ENCODE data around the gene POPDC2.

The POPDC2 gene

DNA sequence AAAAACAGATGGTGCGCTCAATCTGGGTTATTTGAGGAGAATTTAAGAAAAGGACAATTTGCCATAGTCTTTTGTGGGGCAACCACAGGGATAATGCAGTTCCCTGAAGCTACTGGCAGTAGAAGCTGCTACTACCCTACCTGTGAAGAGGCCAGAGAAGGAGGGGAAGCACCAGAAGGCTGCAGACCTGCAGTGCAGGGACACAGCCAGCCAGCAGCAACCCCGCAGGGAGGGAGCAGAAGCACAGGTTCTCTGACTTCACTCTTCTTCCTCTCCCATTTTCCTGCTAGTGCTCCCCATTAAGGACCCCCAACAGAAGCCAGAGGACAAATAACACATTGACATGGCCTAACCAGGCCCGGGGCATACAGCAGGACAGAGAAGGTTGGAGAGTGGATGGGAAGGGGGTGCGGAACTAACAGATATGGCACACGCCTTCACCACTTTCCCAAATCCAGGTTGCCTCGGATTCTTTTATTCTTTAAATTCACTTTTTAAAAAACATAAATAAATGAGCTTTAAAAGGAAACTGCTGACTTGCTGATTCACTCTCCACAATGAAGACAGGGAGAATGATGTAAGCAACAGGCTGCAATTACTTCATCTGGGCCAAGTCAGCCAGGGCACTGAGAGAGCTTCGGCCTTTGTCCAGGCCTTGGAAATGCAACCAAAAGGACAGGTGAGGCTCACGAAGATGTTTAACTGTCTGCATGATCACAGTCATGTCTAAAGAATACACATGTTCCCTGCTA, 30.1 kb downstream of the POPDC2 start:
- peak; percentile 56 for ATAC-seq
- TF ChIP-seq ZFP3 (CRISPR knock-in tag; IDR thresholded peaks at IDR 0.05): no peak
- TF ChIP-seq ZC3H10 (CRISPR knock-in tag; IDR thresholded peaks at IDR 0.05): no peak
- TF ChIP-seq, protein P1, sequence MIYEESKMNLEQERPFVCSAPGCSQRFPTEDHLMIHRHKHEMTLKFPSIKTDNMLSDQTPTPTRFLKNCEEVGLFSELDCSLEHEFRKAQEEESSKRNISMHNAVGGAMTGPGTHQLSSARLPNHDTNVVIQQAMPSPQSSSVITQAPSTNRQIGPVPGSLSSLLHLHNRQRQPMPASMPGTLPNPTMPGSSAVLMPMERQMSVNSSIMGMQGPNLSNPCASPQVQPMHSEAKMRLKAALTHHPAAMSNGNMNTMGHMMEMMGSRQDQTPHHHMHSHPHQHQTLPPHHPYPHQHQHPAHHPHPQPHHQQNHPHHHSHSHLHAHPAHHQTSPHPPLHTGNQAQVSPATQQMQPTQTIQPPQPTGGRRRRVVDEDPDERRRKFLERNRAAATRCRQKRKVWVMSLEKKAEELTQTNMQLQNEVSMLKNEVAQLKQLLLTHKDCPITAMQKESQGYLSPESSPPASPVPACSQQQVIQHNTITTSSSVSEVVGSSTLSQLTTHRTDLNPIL (CRISPR knock-in tag; IDR thresholded peaks at IDR 0.05; ENCODE audit: low read depth): no peak
- no peak for TF ChIP-seq TOX (CRISPR knock-in tag; IDR thresholded peaks at IDR 0.05; ENCODE audit: borderline replicate concordance)
- TF ChIP-seq ZNF565 (CRISPR knock-in tag; conservative IDR thresholded peaks at IDR 0.05; ENCODE audit: low read depth): no peak
- TF ChIP-seq ZNF8 (CRISPR knock-in tag; IDR thresholded peaks at IDR 0.05): no peak

GRCh38 chr3:119628816-119629445, 31.5 kb downstream of the POPDC2 start:
- TF ChIP-seq ZFP30 (CRISPR knock-in tag; IDR thresholded peaks at IDR 0.05) (no peak), TOX (CRISPR knock-in tag; IDR thresholded peaks at IDR 0.05; ENCODE audit: borderline replicate concordance) (no peak), SNAI2 (CRISPR knock-in tag; IDR thresholded peaks at IDR 0.05) (no peak), GLIS3 (CRISPR knock-in tag; IDR thresholded peaks at IDR 0.05) (no peak)
- TF ChIP-seq, protein P2, sequence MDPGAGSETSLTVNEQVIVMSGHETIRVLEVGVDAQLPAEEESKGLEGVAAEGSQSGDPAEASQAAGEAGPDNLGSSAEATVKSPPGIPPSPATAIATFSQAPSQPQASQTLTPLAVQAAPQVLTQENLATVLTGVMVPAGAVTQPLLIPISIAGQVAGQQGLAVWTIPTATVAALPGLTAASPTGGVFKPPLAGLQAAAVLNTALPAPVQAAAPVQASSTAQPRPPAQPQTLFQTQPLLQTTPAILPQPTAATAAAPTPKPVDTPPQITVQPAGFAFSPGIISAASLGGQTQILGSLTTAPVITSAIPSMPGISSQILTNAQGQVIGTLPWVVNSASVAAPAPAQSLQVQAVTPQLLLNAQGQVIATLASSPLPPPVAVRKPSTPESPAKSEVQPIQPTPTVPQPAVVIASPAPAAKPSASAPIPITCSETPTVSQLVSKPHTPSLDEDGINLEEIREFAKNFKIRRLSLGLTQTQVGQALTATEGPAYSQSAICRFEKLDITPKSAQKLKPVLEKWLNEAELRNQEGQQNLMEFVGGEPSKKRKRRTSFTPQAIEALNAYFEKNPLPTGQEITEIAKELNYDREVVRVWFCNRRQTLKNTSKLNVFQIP (CRISPR knock-in tag; IDR thresholded peaks at IDR 0.05; ENCODE audit: borderline replicate concordance, low read depth): no peak
- ATAC-seq: no peak

DNA sequence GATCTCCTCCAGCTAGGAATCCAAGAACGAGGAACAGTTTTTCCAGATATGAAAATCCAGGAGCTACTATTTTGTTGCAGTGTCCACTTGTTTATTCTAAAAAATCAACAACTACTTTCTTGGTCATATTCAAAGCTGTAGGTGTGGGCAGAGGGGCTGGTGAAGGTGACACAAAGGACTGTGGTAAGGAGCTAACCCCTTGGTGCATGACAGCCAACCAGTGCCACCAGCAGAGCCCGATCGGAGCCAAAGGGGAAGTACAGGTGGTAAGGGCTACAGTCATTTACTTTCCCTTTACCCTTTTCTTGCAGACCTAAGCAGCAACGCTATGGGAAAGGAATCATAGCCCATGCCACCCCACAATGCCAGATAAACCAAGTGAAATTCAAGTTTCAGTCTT, 32.0 kb downstream of the POPDC2 start:
- no peak for ATAC-seq
- TF ChIP-seq ZFP3 (CRISPR knock-in tag; IDR thresholded peaks at IDR 0.05): no peak

DNA sequence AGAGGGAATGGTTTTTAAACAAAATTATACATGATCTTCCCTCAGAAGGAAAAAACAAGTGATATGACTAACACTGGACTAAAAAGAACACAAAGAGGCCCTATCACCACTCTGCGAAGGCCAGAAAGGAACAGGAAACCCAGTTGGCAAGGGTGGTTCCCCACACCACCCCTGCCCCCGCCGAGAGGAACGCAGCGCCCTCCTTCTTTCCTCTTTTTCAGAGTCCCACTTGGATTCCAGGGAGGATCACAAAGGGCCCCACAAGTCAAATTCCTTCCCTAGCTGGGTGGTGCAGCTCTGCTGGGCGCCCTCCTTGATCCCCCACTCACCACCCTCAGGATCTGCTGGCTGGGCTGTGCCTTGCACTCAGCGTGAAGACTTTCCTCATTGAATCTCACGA, 32.9 kb downstream of the POPDC2 start:
- TF ChIP-seq ZFP3 (CRISPR knock-in tag; IDR thresholded peaks at IDR 0.05) (no peak), OSR1 (CRISPR knock-in tag; IDR thresholded peaks at IDR 0.05) (no peak), TOX (CRISPR knock-in tag; IDR thresholded peaks at IDR 0.05; ENCODE audit: borderline replicate concordance) (no peak), TCF4 (CRISPR knock-in tag; IDR thresholded peaks at IDR 0.05; ENCODE audit: borderline replicate concordance) (no peak), ZFP30 (CRISPR knock-in tag; IDR thresholded peaks at IDR 0.05) (no peak), PPARA (CRISPR knock-in tag; IDR thresholded peaks at IDR 0.05; ENCODE audit: borderline replicate concordance) (no peak), CSDC2 (CRISPR knock-in tag; IDR thresholded peaks at IDR 0.05) (no peak), ZNF8 (CRISPR knock-in tag; IDR thresholded peaks at IDR 0.05) (no peak), GLIS3 (CRISPR knock-in tag; IDR thresholded peaks at IDR 0.05) (no peak), RARB (CRISPR knock-in tag; IDR thresholded peaks at IDR 0.05) (no peak), ARNTL (CRISPR knock-in tag; IDR thresholded peaks at IDR 0.05; ENCODE audit: borderline replicate concordance, low read depth) (no peak), ISL1 (CRISPR knock-in tag; IDR thresholded peaks at IDR 0.05) (no peak), ZNF565 (CRISPR knock-in tag; conservative IDR thresholded peaks at IDR 0.05; ENCODE audit: low read depth) (no peak), ESRRG (CRISPR knock-in tag; IDR thresholded peaks at IDR 0.05) (no peak), ZC3H10 (CRISPR knock-in tag; IDR thresholded peaks at IDR 0.05) (no peak), PATZ1 (CRISPR knock-in tag; IDR thresholded peaks at IDR 0.05; ENCODE audit: borderline replicate concordance) (no peak), BACH2 (CRISPR knock-in tag; IDR thresholded peaks at IDR 0.05; ENCODE audit: borderline replicate concordance) (no peak)
- TF ChIP-seq, protein P2 (CRISPR knock-in tag; IDR thresholded peaks at IDR 0.05; ENCODE audit: borderline replicate concordance, low read depth): no peak
- TF ChIP-seq, protein P1 (CRISPR knock-in tag; IDR thresholded peaks at IDR 0.05; ENCODE audit: low read depth): no peak
- ATAC-seq: no peak
